IMR-90 (cell line): Measurements from ENCODE around the gene IER3. TPM values are rescaled to one million over a fixed set of nuclear protein-coding genes. Genes with fewer than 3 reads are reported as not detected.

Source experiments
- ATAC-seq: fragments of 200-7000 bp; cut with Tn5 transposase; 2 replicates; pipeline ENCODE4 v1.9.1; 2020; ENCODE audit warnings: low read depth, mild to moderate bottlenecking, moderate library complexity
- BruUV-seq: library from RNA; stranded (reverse); fragments of 400-500 nt; replicated peaks from 2 replicates; lab custom pipeline; 2021; lab: Mats Ljungman, UMichigan
- CTCF ChIA-PET: fragments of 300-600 bp; formaldehyde crosslinking; extraction: SDS; loops from one replicate; lab custom pipeline; 2021; ENCODE audit warnings: antibody characterized with exemption; lab: Yijun Ruan, JAX
- POLR2A ChIA-PET: fragments of 300-600 bp; sonication (Branson Sonifier 250); formaldehyde crosslinking; loops from one replicate; lab custom pipeline; 2022; ENCODE audit warnings: antibody characterized with exemption; ENCODE audit not compliant: unreplicated experiment; lab: Charles Lee
- DNase-seq: peaks from one replicate; pipeline ENCODE4 v3.0.0; 2013
- H2AFZ ChIP-seq: replicated peaks from 2 replicates; pipeline ENCODE3; 2013; ENCODE audit warnings: low read length, mild to moderate bottlenecking; ENCODE audit not compliant: poor library complexity
- H2AK5ac ChIP-seq: 2 replicates; pipeline ENCODE4 v1.6.1; 2013; ENCODE audit warnings: low read depth, low read length, inconsistent platforms
- H2AK9ac ChIP-seq: replicated peaks from 2 replicates; pipeline ENCODE3; 2013; ENCODE audit warnings: mild to moderate bottlenecking, low read depth, low read length, moderate library complexity; ENCODE audit not compliant: poor library complexity
- H2BK120ac ChIP-seq: 2 replicates; pipeline ENCODE4 v1.6.1; 2013; ENCODE audit warnings: low read depth, low read length, inconsistent platforms
- H2BK15ac ChIP-seq: 3 replicates; pipeline ENCODE4 v1.6.1; 2013; ENCODE audit warnings: low read depth, low read length, inconsistent platforms
- H2BK20ac ChIP-seq: 2 replicates; pipeline ENCODE4 v1.6.1; 2013; ENCODE audit warnings: low read depth, mild to moderate bottlenecking, inconsistent platforms, low read length, moderate library complexity
- H2BK5ac ChIP-seq: 2 replicates; pipeline ENCODE4 v1.6.1; 2013; ENCODE audit warnings: mild to moderate bottlenecking, low read depth, low read length, inconsistent platforms; ENCODE audit not compliant: poor library complexity, severe bottlenecking
- H3K14ac ChIP-seq: replicated peaks from 2 replicates; pipeline ENCODE4 v1.6.1; 2013; ENCODE audit warnings: low read depth, low read length, inconsistent platforms
- H3K18ac ChIP-seq: 2 replicates; pipeline ENCODE4 v1.6.1; 2013; ENCODE audit warnings: low read depth, low read length, control low read depth
- H3K23ac ChIP-seq: 2 replicates; pipeline ENCODE4 v1.6.1; 2013; ENCODE audit warnings: low read depth, low read length, inconsistent platforms
- H3K27ac ChIP-seq: 2 replicates; pipeline ENCODE4 v1.5.1; 2013; ENCODE audit warnings: mild to moderate bottlenecking, control low read depth, low read length; ENCODE audit not compliant: insufficient read depth
- H3K27me3 ChIP-seq: 2 replicates; pipeline ENCODE4 v1.6.1; 2013; ENCODE audit warnings: low read length; ENCODE audit not compliant: control insufficient read depth, insufficient read depth
- H3K36me3 ChIP-seq: 2 replicates; pipeline ENCODE4 v1.6.1; 2013; ENCODE audit warnings: low read length, mixed read lengths; ENCODE audit not compliant: control insufficient read depth, insufficient read depth
- H3K4ac ChIP-seq: 2 replicates; pipeline ENCODE4 v1.6.1; 2013; ENCODE audit warnings: low read depth, low read length, inconsistent platforms
- H3K4me1 ChIP-seq: 2 replicates; pipeline ENCODE4 v1.6.1; 2013; ENCODE audit warnings: low read length, mixed read lengths; ENCODE audit not compliant: control insufficient read depth, insufficient read depth
- H3K4me2 ChIP-seq: 2 replicates; pipeline ENCODE4 v1.6.1; 2013; ENCODE audit warnings: low read depth, mild to moderate bottlenecking, control low read depth, low read length, moderate library complexity
- H3K4me3 ChIP-seq: 2 replicates; pipeline ENCODE4 v1.5.1; 2013; ENCODE audit warnings: low read depth, mild to moderate bottlenecking, control low read depth, low read length, moderate library complexity; ENCODE audit not compliant: insufficient read depth
- H3K56ac ChIP-seq: 2 replicates; pipeline ENCODE4 v1.6.1; 2013; ENCODE audit warnings: low read length, inconsistent platforms; ENCODE audit not compliant: insufficient read depth; ENCODE audit errors: extremely low read depth
- H3K79me1 ChIP-seq, 2 experiments: 2 replicates each; pipeline ENCODE4 v1.6.1; 2013; ENCODE audit warnings: low read length in 2 of 2, inconsistent platforms in 1 of 2, low read depth in 1 of 2
- H3K9ac ChIP-seq: 2 replicates; pipeline ENCODE4 v1.6.1; 2013; ENCODE audit warnings: low read depth, low read length, control low read depth
- H3K9me1 ChIP-seq: 2 replicates; pipeline ENCODE4 v1.6.1; 2013; ENCODE audit warnings: low read length, inconsistent platforms; ENCODE audit not compliant: insufficient read depth
- H3K9me3 ChIP-seq: 2 replicates; pipeline ENCODE4 v1.6.1; 2013; ENCODE audit warnings: low read length; ENCODE audit not compliant: control insufficient read depth, insufficient read depth
- H4K20me1 ChIP-seq: 2 replicates; pipeline ENCODE4 v1.6.1; 2013; ENCODE audit warnings: low read length, inconsistent platforms; ENCODE audit not compliant: insufficient read depth
- H4K5ac ChIP-seq: 2 replicates; pipeline ENCODE4 v1.6.1; 2013; ENCODE audit warnings: mild to moderate bottlenecking, low read depth, low read length, control low read depth
- H4K8ac ChIP-seq, 2 experiments: 2 replicates each; pipeline ENCODE4 v1.6.1; 2013; ENCODE audit warnings: low read depth in 2 of 2, low read length in 2 of 2, control low read depth in 1 of 2, inconsistent platforms in 1 of 2
- H4K91ac ChIP-seq: 2 replicates; pipeline ENCODE4 v1.6.1; 2013; ENCODE audit warnings: low read depth, low read length, inconsistent platforms; ENCODE audit not compliant: insufficient read depth
- BHLHE40 ChIP-seq: fragments of 150-350 bp; IDR thresholded peaks from 2 replicates; pipeline ENCODE4 v1.6.1; 2016; ENCODE audit warnings: mild to moderate bottlenecking, low read depth, low read length
- CEBPB ChIP-seq: IDR thresholded peaks from 2 replicates; pipeline ENCODE4 v1.6.1; 2012; ENCODE audit warnings: low read depth, low read length, improper control_type of control experiment
- CHD1 ChIP-seq: IDR thresholded peaks from 2 replicates; pipeline ENCODE4 v1.6.1; 2012; ENCODE audit warnings: low read depth, low read length, improper control_type of control experiment
- FOS ChIP-seq: fragments of 150-350 bp; IDR thresholded peaks from 2 replicates; pipeline ENCODE4 v1.6.1; 2016; ENCODE audit warnings: low read depth, low read length
- MAFK ChIP-seq: IDR thresholded peaks from 2 replicates; pipeline ENCODE4 v1.6.1; 2012; ENCODE audit warnings: low read depth, low read length, improper control_type of control experiment
- MAZ ChIP-seq: IDR thresholded peaks from 2 replicates; pipeline ENCODE4 v1.6.1; 2012; ENCODE audit warnings: low read depth, mild to moderate bottlenecking, low read length, improper control_type of control experiment, moderate library complexity, borderline replicate concordance
- MXI1 ChIP-seq: IDR thresholded peaks from 2 replicates; pipeline ENCODE4 v1.6.1; 2012; ENCODE audit warnings: low read depth, mild to moderate bottlenecking, low read length, moderate library complexity, borderline replicate concordance
- NFE2L2 ChIP-seq: fragments of 150-350 bp; IDR thresholded peaks from 2 replicates; pipeline ENCODE4 v1.6.1; 2016; ENCODE audit warnings: low read depth, mild to moderate bottlenecking, low read length
- POLR2A ChIP-seq: IDR thresholded peaks from 2 replicates; pipeline ENCODE4 v1.6.1; 2012; ENCODE audit warnings: mild to moderate bottlenecking, low read depth, low read length
- RAD21 ChIP-seq: IDR thresholded peaks from 2 replicates; pipeline ENCODE4 v1.6.1; 2012; ENCODE audit warnings: low read length, improper control_type of control experiment
- RCOR1 ChIP-seq: IDR thresholded peaks from 2 replicates; pipeline ENCODE4 v1.6.1; 2012; ENCODE audit warnings: mild to moderate bottlenecking, low read length, improper control_type of control experiment; ENCODE audit not compliant: insufficient replicate concordance
- RFX5 ChIP-seq: IDR thresholded peaks from 2 replicates; pipeline ENCODE4 v1.8.0; 2012; ENCODE audit warnings: low read depth, mild to moderate bottlenecking, low read length, moderate library complexity
- SMC3 ChIP-seq: fragments of 150-350 bp; IDR thresholded peaks from 2 replicates; pipeline ENCODE4 v1.6.1; 2016; ENCODE audit warnings: low read depth, mild to moderate bottlenecking, antibody characterized with exemption, low read length, moderate library complexity
- WGBS, 2 experiments: methylation state at CpG; one replicate each; pipeline versions ENCODE4 v1.1.5 to v1.1.7; 2013; ENCODE audit warnings: missing lambda C conversion rate in 2 of 2; ENCODE audit not compliant: insufficient read length in 1 of 2; ENCODE audit errors: extremely low coverage in 2 of 2; 5-methylcytosine and 5-hydroxymethylcytosine counted together
- dilution Hi-C: fragments of 300-500 bp; cut with HindIII; formaldehyde crosslinking; loops from one replicate; pipeline ENCODE4 v1.14.3; 2018; ENCODE audit warnings: low sequenced_read_pairs; ENCODE audit not compliant: unreplicated experiment
- in situ Hi-C: fragments of 300-500 bp; cut with MboI; formaldehyde crosslinking; loops from 3 replicates; pipeline ENCODE4 v1.14.3; 2019; ENCODE audit warnings: low sequenced_read_pairs, inconsistent platforms, mixed read lengths
- intact Hi-C: fragments of 100-400 bp; cut with micrococcal nuclease; formaldehyde crosslinking; loops from 2 replicates; pipeline ENCODE4 v1.10.0; 2022
- polyA plus RNA-seq, 3 experiments: library from polyadenylated mRNA; depleted of rRNA; stranded (reverse); fragments of >200 nt; gene quantifications; 2 replicates each; pipeline ENCODE4 v1.2.3, GENCODE V29; 2012; ENCODE audit warnings: low replicate concordance in 1 of 3
- total RNA-seq: library from RNA; depleted of rRNA; stranded (reverse); fragments of >200 nt; gene quantifications from 2 replicates; pipeline ENCODE4 v1.2.3, GENCODE V29; 2012
- TF ChIP-seq, protein P1 (sequence below): fragments of 150-350 bp; IDR thresholded peaks from 2 replicates; pipeline ENCODE4 v1.6.1; 2017; ENCODE audit warnings: mild to moderate bottlenecking, antibody characterized with exemption, low read length, low read depth
- TF ChIP-seq, protein P2 (sequence below): conservative IDR thresholded peaks from 2 replicates; pipeline ENCODE4 v1.5.1; 2012; ENCODE audit warnings: mild to moderate bottlenecking, low read depth, low read length, improper control_type of control experiment

IER3 gene
- total and polyA plus RNA-seq, 2 of the 4 experiments (the other 2 are of a cell fraction): 38.4 to 159 TPM

GRCh38 chr6:30721198-30722024 is 22.9 kb downstream of the IER3 start:
- Histone ChIP-seq H4K20me1 (peaks cover 49% of the 10 kb centered on the region), H3K4me1 (peaks cover 4% of the 10 kb centered on the region), H2BK20ac (no peak overlapping the region), H2AK9ac (peak overlapping the region; percentile 98), H2AK5ac (peak overlapping the region; percentile 89), H3K4me3 (peak overlapping the region; percentile 92), H3K27ac (peak overlapping the region; percentile 98), H2BK120ac (peak overlapping the region; percentile 53), H3K79me1 (peaks cover 13 to 41% of the 10 kb centered on the region in 2 experiments), H3K18ac (peak overlapping the region; percentile 35), H3K9me3 (no peaks in the 10 kb centered on the region), H3K9me1 (peaks cover 10% of the 10 kb centered on the region), H2BK5ac (peak overlapping the region; percentile 91), H3K23ac (peak overlapping the region; percentile 92), H3K27me3 (no peaks in the 10 kb centered on the region), H3K9ac (peak overlapping the region; percentile 97), H4K8ac (peak overlapping the region; percentile 49 to 79), H2BK15ac (no peak overlapping the region), H3K4ac (peak overlapping the region; percentile 89), H2AFZ (peak overlapping the region; percentile 78), H3K14ac (peak overlapping the region; percentile 98), H4K91ac (peak overlapping the region; percentile 84), H3K36me3 (peaks cover 37% of the 10 kb centered on the region), H3K4me2 (peak overlapping the region; percentile 88), H4K5ac (peak overlapping the region; percentile 80), H3K56ac (peak overlapping the region; percentile 100)
- in situ Hi-C loops (loop anchor here (5.0 kb wide), 1 partner anchor 39 kb away; no protein-coding TSS in a partner anchor), intact Hi-C loops (loop anchor here (1.0 to 2.0 kb wide), 4 partner anchors 35 to 105 kb away; partner anchors contain the start of genes MRPS18B, PPP1R10 and PPP1R18), dilution Hi-C loops (no loop called here)
- ChIA-PET CTCF (interaction anchor here (1.6 to 1.7 kb wide), 2 partner anchors 41 to 43 kb away, joined by 3 to 12 read pairs; no protein-coding TSS in a partner anchor), POLR2A (interaction anchor here (0.6 to 1.9 kb wide), 8 partner anchors 26 to 49 kb away, joined by 3 to 7 read pairs (median 5); no protein-coding TSS in a partner anchor)
- DNase-seq: peak; percentile 87
- ATAC-seq: peak; percentile 40
- BruUV-seq: no TSS peak
- 1% methylated on average over 24 of the region's 71 CpGs; no CpG with 5 or more reads in 1 of the 2 experiments for WGBS, 2 experiments
- no peak for TF ChIP-seq SMC3
- TF ChIP-seq, protein P1, sequence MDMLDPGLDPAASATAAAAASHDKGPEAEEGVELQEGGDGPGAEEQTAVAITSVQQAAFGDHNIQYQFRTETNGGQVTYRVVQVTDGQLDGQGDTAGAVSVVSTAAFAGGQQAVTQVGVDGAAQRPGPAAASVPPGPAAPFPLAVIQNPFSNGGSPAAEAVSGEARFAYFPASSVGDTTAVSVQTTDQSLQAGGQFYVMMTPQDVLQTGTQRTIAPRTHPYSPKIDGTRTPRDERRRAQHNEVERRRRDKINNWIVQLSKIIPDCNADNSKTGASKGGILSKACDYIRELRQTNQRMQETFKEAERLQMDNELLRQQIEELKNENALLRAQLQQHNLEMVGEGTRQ: peak; percentile 98
- no peak for TF ChIP-seq FOS
- TF ChIP-seq NFE2L2: no peak
- no peak for TF ChIP-seq MAFK
- peak; percentile 87 for TF ChIP-seq BHLHE40
- TF ChIP-seq RAD21: no peak; the same call in 1 of the 2 replicates
- TF ChIP-seq RCOR1: no peak
- TF ChIP-seq MAZ: peak; percentile 93; the same call in 1 of the 2 replicates
- no peak for TF ChIP-seq RFX5
- no peak for TF ChIP-seq CEBPB
- peak; percentile 89; the same call in 1 of the 2 replicates for TF ChIP-seq MXI1
- TF ChIP-seq CHD1: no peak; the same call in 1 of the 2 replicates
- TF ChIP-seq, protein P2, sequence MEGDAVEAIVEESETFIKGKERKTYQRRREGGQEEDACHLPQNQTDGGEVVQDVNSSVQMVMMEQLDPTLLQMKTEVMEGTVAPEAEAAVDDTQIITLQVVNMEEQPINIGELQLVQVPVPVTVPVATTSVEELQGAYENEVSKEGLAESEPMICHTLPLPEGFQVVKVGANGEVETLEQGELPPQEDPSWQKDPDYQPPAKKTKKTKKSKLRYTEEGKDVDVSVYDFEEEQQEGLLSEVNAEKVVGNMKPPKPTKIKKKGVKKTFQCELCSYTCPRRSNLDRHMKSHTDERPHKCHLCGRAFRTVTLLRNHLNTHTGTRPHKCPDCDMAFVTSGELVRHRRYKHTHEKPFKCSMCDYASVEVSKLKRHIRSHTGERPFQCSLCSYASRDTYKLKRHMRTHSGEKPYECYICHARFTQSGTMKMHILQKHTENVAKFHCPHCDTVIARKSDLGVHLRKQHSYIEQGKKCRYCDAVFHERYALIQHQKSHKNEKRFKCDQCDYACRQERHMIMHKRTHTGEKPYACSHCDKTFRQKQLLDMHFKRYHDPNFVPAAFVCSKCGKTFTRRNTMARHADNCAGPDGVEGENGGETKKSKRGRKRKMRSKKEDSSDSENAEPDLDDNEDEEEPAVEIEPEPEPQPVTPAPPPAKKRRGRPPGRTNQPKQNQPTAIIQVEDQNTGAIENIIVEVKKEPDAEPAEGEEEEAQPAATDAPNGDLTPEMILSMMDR: peak; percentile 54
- TF ChIP-seq POLR2A: peak; percentile 76
